Measurements from ENCODE around the gene CNTF. TPM values are rescaled to one million over a fixed set of nuclear protein-coding genes. Genes with fewer than 3 reads are reported as not detected.

The CNTF gene
- polyA plus RNA-seq, 1 of the 3 experiments (the other 2 are of a cell fraction) = 0.87 TPM

DNA sequence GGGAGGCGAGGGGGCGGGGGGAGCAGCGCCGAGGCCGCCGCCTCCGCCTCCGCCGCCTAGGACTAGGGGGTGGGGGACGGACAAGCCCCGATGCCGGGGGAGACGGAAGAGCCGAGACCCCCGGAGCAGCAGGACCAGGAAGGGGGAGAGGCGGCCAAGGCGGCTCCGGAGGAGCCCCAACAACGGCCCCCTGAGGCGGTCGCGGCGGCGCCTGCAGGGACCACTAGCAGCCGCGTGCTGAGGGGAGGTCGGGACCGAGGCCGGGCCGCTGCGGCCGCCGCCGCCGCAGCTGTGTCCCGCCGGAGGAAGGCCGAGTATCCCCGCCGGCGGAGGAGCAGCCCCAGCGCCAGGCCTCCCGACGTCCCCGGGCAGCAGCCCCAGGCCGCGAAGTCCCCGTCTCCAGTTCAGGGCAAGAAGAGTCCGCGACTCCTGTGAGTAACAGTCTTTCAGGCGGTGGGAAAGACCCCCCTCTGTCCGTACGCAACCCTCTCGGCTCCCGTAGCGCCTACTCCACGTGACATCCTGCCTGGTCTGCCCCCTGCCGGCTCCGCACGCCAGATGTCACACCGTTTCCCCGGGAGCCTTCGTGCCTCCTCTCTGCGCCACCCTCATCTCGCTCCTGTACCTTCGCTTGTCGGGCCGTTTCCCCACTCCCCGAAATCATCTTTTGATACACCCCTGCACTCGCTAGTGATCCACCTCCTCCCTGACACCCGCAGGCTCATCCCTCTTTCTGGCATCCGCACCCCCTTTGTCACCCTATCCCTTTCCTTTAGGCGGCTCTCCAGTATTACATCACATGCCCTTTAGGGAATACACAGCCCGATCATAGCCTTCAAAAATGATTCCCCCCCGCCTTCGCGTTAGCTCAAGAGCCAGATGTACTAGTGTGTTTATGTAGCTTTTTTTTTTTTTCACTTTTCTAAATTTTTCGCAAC is 43.0 kb upstream of the CNTF start:
- peak; percentile 80 for DNase-seq
- peaks cover 15 to 48% of the 10 kb centered on the region in 2 experiments for H3K4me1 ChIP-seq (ENCODE audit: control insufficient read depth in 1 of 2, insufficient read depth in 2 of 2, low read depth in 1 of 2, low read length in 1 of 2)
- H3K36me3 ChIP-seq (replicated peaks in 1 of 2; ENCODE audit: control insufficient read depth in 1 of 2, insufficient read depth in 2 of 2, low read length in 1 of 2) = peaks cover 9 to 11% of the 10 kb centered on the region in 2 experiments
- H3F3A ChIP-seq (replicated peaks; ENCODE audit: insufficient read depth) = peaks cover 43% of the 10 kb centered on the region
- H3K27ac ChIP-seq (ENCODE audit: low read depth in 2 of 2, low read length in 1 of 2) = peak overlapping the region; percentile 94 to 95
- H3K9me3 ChIP-seq = no peaks in the 10 kb centered on the region
- TF ChIP-seq, protein P1, sequence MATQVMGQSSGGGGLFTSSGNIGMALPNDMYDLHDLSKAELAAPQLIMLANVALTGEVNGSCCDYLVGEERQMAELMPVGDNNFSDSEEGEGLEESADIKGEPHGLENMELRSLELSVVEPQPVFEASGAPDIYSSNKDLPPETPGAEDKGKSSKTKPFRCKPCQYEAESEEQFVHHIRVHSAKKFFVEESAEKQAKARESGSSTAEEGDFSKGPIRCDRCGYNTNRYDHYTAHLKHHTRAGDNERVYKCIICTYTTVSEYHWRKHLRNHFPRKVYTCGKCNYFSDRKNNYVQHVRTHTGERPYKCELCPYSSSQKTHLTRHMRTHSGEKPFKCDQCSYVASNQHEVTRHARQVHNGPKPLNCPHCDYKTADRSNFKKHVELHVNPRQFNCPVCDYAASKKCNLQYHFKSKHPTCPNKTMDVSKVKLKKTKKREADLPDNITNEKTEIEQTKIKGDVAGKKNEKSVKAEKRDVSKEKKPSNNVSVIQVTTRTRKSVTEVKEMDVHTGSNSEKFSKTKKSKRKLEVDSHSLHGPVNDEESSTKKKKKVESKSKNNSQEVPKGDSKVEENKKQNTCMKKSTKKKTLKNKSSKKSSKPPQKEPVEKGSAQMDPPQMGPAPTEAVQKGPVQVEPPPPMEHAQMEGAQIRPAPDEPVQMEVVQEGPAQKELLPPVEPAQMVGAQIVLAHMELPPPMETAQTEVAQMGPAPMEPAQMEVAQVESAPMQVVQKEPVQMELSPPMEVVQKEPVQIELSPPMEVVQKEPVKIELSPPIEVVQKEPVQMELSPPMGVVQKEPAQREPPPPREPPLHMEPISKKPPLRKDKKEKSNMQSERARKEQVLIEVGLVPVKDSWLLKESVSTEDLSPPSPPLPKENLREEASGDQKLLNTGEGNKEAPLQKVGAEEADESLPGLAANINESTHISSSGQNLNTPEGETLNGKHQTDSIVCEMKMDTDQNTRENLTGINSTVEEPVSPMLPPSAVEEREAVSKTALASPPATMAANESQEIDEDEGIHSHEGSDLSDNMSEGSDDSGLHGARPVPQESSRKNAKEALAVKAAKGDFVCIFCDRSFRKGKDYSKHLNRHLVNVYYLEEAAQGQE (IDR thresholded peaks at IDR 0.05; ENCODE audit: low read depth, low read length) = 0 out of 2 replicates have a peak, but pooled peaks have one; percentile 30
- TF ChIP-seq RAD21 (IDR thresholded peaks at IDR 0.05; ENCODE audit: low read length) (0 out of 2 replicates have a peak, but pooled peaks have one; percentile 3), ELF1 (IDR thresholded peaks at IDR 0.05) (no peak), POLR2AphosphoS5 (IDR thresholded peaks at IDR 0.05; ENCODE audit: low read depth, low read length) (peak; percentile 77; the same call in 1 of the 2 replicates), EP300 (IDR thresholded peaks at IDR 0.05; ENCODE audit: borderline replicate concordance in 1 of 2, low read depth in 1 of 2, low read length in 1 of 2) (no peak), SMC3 (IDR thresholded peaks at IDR 0.05; ENCODE audit: low read depth, low read length) (peak; percentile 25; the same call in 1 of the 2 replicates), SIN3A (IDR thresholded peaks at IDR 0.05; ENCODE audit: borderline replicate concordance, low read depth, low read length) (peak; percentile 99), FOSL2 (IDR thresholded peaks at IDR 0.05; ENCODE audit: borderline replicate concordance, low read depth) (no peak), TCF12 (IDR thresholded peaks at IDR 0.05) (peak; percentile 55; the same call in 1 of the 2 replicates), JUND (IDR thresholded peaks at IDR 0.05) (no peak), TAF1 (IDR thresholded peaks at IDR 0.05; ENCODE audit: borderline replicate concordance, low read depth, low read length) (peak; percentile 75; the same call in 1 of the 2 replicates), RFX5 (IDR thresholded peaks at IDR 0.05; ENCODE audit: low read length) (no peak), CHD2 (IDR thresholded peaks at IDR 0.05; ENCODE audit: low read length, partially characterized antibody) (peak; percentile 80), MXI1 (IDR thresholded peaks at IDR 0.05; ENCODE audit: low read depth, low read length) (peak; percentile 95)
- TF ChIP-seq, protein P2, sequence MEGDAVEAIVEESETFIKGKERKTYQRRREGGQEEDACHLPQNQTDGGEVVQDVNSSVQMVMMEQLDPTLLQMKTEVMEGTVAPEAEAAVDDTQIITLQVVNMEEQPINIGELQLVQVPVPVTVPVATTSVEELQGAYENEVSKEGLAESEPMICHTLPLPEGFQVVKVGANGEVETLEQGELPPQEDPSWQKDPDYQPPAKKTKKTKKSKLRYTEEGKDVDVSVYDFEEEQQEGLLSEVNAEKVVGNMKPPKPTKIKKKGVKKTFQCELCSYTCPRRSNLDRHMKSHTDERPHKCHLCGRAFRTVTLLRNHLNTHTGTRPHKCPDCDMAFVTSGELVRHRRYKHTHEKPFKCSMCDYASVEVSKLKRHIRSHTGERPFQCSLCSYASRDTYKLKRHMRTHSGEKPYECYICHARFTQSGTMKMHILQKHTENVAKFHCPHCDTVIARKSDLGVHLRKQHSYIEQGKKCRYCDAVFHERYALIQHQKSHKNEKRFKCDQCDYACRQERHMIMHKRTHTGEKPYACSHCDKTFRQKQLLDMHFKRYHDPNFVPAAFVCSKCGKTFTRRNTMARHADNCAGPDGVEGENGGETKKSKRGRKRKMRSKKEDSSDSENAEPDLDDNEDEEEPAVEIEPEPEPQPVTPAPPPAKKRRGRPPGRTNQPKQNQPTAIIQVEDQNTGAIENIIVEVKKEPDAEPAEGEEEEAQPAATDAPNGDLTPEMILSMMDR (IDR thresholded peaks at IDR 0.05) = peak; percentile 76
- TF ChIP-seq, protein P3, sequence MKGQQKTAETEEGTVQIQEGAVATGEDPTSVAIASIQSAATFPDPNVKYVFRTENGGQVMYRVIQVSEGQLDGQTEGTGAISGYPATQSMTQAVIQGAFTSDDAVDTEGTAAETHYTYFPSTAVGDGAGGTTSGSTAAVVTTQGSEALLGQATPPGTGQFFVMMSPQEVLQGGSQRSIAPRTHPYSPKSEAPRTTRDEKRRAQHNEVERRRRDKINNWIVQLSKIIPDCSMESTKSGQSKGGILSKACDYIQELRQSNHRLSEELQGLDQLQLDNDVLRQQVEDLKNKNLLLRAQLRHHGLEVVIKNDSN (IDR thresholded peaks at IDR 0.05; ENCODE audit: borderline replicate concordance, low read depth) = peak; percentile 97
- TF ChIP-seq, protein P4, sequence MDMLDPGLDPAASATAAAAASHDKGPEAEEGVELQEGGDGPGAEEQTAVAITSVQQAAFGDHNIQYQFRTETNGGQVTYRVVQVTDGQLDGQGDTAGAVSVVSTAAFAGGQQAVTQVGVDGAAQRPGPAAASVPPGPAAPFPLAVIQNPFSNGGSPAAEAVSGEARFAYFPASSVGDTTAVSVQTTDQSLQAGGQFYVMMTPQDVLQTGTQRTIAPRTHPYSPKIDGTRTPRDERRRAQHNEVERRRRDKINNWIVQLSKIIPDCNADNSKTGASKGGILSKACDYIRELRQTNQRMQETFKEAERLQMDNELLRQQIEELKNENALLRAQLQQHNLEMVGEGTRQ (IDR thresholded peaks at IDR 0.05; ENCODE audit: borderline replicate concordance, low read depth, low read length) = peak; percentile 87
- TF ChIP-seq, protein P5, sequence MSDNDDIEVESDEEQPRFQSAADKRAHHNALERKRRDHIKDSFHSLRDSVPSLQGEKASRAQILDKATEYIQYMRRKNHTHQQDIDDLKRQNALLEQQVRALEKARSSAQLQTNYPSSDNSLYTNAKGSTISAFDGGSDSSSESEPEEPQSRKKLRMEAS (IDR thresholded peaks at IDR 0.05; ENCODE audit: low read depth) = peak; percentile 98
- 2% methylated on average over 36 of the region's 78 CpGs for WGBS (ENCODE audit: low lambda C conversion rate)
- H3K79me2 ChIP-seq (ENCODE audit: insufficient read depth) = peaks cover 69% of the 10 kb centered on the region
- peak overlapping the region; percentile 94 for H3K9ac ChIP-seq
- 0 out of 2 replicates have a peak overlapping the region, but pooled peaks have one; percentile 69 for H2AFZ ChIP-seq (ENCODE audit: low read depth)
- POLR2A ChIA-PET = no interaction called here
- peak overlapping the region; percentile 78 to 97 for H3K4me3 ChIP-seq (ENCODE audit: low read depth in 2 of 2, low read length in 1 of 2)
- H4K20me1 ChIP-seq (ENCODE audit: insufficient read depth) = peaks cover 29% of the 10 kb centered on the region
- H3K27me3 ChIP-seq (ENCODE audit: insufficient read depth) = no peaks in the 10 kb centered on the region
- CTCF ChIA-PET = interaction anchor here (1.0 to 4.1 kb wide), 4 partner anchors 12 to 49 kb away, joined by 4 to 26 read pairs (median 4); no protein-coding TSS in a partner anchor
- peak overlapping the region; percentile 77 for H3K4me2 ChIP-seq
- no peaks in the 10 kb centered on the region; the same call in 1 of the 2 replicates for H3K9me2 ChIP-seq

Data from SK-N-SH (cell line).